GM18517 (cell line): ENCODE measurements around the gene AFF3.

Experiments
- ATAC-seq: cut with Tn5 transposase; IDR thresholded peaks from one replicate; pipeline ENCODE4 v1.9.1; 2021; ENCODE audit warnings: mild to moderate bottlenecking, moderate library complexity; ENCODE audit not compliant: unreplicated experiment

The AFF3 gene

GRCh38 chr2:99593692-99594427 lies 548.5 kb downstream of the AFF3 start:
- no peak for ATAC-seq

- no peak for ATAC-seq
These were observed 565.6 kb downstream of the AFF3 start for GRCh38 chr2:99576775-99577174.

DNA sequence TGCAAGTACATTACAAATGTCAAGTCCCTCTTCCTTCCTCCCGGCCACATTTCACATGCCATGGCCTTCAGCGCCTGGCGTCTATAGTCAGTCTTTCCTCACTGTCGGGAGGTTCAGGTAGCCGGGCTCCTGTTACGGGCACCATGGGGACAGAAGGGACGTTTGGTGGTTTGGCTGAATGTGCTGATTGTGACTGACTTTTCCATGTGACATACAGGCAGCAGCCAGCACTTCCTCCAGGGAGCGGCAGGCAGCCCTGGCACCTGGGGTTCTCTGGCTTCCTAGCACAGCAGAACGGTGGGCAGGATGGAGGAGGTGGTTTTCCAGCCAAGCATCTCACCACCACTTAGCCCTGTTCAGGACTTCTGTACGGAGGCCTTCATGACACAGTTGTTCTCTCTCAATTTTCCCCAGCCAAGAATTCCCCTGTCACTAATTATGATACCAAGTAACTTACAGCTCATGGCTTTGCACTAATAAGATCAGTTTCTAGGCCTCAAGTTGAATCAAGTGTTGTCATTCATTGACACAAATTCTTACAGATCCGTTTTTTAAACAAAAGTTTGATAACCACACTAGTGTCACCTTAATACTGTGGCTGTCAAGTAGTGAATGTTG lies 568.6 kb downstream of the AFF3 start:
- no peak for ATAC-seq

GRCh38 chr2:99572373-99573164 lies 569.8 kb downstream of the AFF3 start:
- ATAC-seq, result no peak

GRCh38 chr2:99571954-99572353 lies 570.4 kb downstream of the AFF3 start:
- ATAC-seq, result no peak

GRCh38 chr2:99571533-99571932 lies 570.9 kb downstream of the AFF3 start:
- no peak for ATAC-seq

DNA sequence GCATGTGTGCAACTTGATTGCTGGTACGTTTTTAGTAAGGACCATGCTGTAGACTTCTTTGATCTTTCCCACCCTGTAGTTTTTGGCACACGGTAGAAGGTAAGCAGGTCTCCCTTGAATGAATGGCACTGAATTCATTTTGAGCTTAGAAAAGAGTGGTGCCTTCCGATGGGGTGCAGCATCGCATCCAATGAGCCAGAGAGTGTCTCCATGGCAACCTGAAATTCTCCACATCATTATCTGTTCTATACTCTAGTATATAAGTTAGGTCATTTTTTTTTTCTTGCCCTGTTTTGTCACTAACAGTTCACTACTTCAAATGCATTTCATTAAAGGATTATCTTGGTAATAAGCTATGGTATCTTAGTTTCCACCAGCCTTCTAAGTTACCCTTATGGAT lies 571.4 kb downstream of the AFF3 start:
- ATAC-seq, result no peak

GRCh38 chr2:99569386-99569785 lies 573.0 kb downstream of the AFF3 start:
- ATAC-seq, result no peak

DNA sequence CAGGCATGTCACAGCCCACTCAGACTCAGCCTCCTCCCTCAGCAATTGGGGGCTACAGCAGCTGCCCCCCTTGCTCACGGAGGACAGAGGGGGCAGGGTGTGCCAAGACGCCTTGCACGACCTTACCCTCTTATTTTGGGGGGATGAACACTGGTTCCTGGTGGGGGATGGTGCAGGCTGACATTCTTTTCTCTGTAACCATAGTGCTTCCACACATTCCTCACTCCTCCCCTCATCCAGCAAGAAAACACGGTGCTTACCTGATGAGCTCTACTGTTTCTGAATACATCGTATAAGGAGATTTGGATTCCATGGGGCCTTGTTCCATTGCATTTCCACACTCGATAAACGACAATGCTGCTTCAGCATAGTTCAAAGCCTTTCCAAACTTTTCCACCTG lies 577.2 kb downstream of the AFF3 start:
- no peak for ATAC-seq

DNA sequence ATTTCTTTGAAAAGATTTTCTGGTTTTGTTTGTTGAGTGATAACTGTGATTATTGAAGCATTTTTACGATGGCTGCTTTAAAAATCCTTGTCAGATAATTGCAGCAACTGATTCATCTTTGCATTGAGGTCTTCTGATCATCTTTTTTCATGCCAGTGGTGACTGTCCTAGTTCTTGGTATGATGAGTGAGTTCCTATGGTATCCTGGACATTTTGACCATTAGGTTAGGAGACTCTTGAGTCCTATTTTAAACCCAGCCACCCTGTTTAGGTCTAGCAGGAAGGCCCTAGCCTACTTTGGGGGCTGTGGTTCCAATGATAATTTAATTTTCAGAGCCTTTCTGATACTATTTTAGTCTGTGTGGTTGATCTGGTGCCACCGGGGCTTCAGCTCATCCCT lies 579.9 kb downstream of the AFF3 start:
- no peak for ATAC-seq

DNA sequence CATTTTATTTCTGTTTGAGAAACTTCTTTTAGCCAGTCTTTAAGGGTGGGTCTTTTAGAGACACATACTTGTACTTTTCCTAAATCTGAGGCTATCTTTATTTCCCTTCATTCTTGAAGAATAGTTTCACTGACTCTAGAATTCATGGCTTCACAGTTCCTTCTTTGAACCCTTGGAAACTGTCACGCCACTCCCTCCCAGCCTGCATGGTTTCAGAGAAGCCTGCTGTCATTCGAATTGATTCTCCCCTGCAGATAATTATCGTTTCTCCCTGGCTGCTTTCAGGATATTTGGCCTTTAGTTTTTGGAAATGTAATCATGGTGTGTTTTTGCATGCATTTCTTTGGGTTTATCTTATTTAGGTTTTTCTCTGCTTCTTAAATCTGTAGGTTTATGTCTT lies 580.6 kb downstream of the AFF3 start:
- ATAC-seq, result no peak

- no peak for ATAC-seq
These were observed 583.2 kb downstream of the AFF3 start for GRCh38 chr2:99559075-99559662.

DNA sequence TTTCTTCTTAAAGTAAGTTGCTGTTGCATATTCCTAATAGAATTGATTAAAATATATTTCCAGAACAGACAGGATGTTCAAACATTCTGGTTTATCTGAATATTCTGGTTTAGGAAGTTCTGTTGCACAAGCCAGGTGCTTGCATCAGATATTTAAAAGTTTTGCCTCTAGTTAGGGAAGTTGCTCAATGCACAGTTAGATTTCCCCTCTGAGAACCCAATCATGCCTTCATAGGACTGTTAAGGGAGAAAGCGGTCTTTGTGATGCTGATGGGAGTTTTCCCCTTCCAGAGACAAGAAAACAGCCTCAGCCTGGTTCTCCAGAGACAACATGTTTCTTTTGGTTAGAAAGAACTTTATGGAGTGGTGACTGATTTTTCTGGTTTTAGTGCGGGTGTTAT lies 587.0 kb downstream of the AFF3 start:
- ATAC-seq, result no peak

DNA sequence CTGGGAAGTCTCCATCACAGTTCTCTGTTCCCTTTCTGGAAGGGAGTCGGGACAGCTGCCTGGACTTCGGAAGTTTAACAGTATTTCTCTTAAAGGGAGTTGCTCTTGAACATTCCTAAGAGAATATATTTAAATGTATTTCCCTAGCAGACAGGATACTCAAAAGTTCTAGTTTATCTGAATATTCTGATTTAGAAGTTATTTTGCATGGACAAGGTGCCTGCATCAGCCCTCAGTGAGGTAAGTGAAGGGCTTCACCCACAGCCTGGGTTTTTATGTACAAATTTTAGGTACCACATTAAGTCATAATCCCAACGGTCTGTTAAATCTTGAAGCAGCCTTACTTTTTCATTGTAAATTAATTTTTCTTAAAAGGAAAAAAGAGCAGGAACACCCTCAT lies 587.5 kb downstream of the AFF3 start:
- ATAC-seq, result no peak

GRCh38 chr2:99554238-99554637 lies 588.2 kb downstream of the AFF3 start:
- no peak for ATAC-seq

DNA sequence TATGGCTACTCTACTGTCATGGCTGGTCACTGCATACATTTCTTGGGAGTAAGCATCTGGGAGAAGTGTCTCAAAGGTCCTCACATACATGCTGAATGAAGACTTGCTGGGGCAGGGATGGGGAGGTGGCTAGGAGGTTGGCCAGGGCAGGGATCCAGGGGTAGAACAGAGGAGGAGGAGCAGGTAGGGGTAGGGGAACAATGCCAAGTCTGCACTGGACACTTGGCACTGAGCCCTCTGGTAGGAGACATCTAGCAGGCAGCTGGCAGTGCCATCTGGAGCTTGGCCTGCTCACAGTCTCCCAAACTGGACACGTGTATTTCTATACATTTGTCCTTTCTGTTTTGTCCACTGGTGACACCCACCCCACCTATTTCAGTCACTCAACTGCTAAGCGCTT lies 589.9 kb downstream of the AFF3 start:
- no peak for ATAC-seq

DNA sequence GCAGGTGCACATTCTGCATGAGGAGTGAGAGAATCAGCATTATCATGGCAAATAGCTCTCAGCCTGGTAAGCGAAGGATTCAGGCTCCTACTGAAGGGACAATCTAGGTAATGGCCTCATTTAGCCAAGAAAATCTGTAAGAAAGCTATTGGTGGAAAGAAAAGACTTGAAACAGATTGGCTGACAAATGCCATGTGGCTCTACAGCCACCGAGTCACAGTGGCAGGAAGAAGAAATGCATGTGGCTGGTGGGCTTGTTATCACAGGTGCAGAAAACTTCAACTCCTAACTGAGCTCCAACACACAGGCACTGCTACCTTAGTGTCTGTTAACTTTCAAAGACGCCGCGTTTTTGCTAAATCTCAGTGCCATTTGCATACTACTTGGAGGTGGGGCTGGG lies 592.0 kb downstream of the AFF3 start:
- no peak for ATAC-seq

DNA sequence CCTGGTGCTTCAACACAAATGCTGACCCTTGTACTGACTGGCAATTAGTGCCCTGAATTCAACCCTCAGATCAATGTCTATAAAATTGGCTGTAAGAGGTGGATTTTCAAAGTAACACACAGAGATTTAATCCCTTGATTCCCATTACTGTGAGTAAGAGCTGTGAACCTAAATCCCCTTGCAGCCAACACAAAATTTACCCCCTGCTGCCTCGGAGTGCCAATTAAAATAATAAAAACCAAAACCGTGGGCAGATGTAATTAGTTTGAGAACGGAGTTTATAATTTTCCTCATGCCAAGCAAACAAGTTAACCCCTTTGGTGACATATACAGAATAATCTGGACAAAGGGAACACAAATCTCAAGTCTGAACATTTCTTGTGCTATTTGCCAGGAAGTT lies 596.8 kb downstream of the AFF3 start:
- no peak for ATAC-seq

- no peak for ATAC-seq
These were observed 597.3 kb downstream of the AFF3 start for GRCh38 chr2:99545066-99545465.

DNA sequence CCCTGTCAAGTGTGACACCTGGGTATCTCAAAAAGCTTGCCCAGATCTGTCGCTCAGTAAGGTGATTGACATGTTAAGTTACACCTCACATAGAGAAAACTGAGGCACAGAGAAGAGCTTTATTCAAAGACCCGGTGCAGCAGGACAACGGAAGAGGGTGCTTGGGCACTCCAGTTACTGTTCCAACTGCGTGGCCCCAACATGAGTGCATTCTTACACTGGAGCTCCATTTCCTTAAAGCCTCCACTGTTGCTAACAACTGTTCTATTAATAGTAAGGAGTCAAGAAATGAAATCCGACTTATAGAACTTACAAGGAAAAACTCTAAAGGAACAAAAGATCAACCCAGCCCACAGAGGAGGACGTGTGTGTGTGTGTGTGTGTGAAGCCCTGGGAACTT lies 597.8 kb downstream of the AFF3 start:
- no peak for ATAC-seq

DNA sequence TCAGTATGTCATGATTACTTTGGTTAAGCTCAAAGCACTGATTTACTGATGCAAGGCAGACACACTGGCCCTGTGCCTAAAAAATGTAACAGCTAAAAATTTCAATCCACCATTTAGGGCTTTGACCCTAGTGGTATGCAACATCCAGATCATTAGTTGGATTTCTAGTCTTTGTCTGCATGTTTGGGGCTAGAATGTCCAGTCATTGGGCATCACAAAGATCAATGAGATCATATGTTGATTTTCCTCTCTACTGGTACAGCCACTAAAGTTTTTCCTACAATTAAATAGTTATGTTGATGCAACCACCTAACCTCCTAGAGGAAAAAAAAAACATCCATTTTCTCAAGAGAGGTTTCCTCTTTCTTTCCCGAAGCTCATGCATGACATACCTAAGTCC lies 599.1 kb downstream of the AFF3 start:
- ATAC-seq, result no peak
